Esophagus muscularis mucosa (tissue), 4 donors: ENCODE results near the gene ICAM1. TPM values are rescaled to one million over a fixed set of nuclear protein-coding genes. Genes with fewer than 3 reads are reported as not detected.

Experiments used
- DNase-seq: peaks from one replicate; pipeline ENCODE4 v3.0.0-alpha.2; 2017; ENCODE audit errors: extremely low spot score
- H3K27ac ChIP-seq, 4 donors: fragments of 200-600 bp; sonication (generic); replicated peaks in 1 of 4; 1 replicate in 3 of 4; 2 replicates in 1 of 4; pipeline ENCODE4 v1.5.1; 2016 to 2019; ENCODE audit warnings: mild to moderate bottlenecking in 1 of 4
- H3K27me3 ChIP-seq, 4 donors: fragments of 200-600 bp; sonication (generic); one replicate each; pipeline versions ENCODE4 v1.5.1 to v1.6.0; 2016 to 2019
- H3K36me3 ChIP-seq, 4 donors: fragments of 200-600 bp; sonication (generic); one replicate each; pipeline ENCODE4 v1.5.1; 2016 to 2019
- H3K4me1 ChIP-seq, 4 donors: fragments of 200-600 bp; sonication (generic); one replicate each; pipeline ENCODE4 v1.5.1; 2016 to 2019
- H3K4me3 ChIP-seq, 4 donors: fragments of 200-600 bp; sonication (generic); 1 replicate in 2 of 4; 2 replicates in 2 of 4; pipeline ENCODE4 v1.5.1; 2016 to 2019; ENCODE audit warnings: mild to moderate bottlenecking in 4 of 4, moderate library complexity in 1 of 4
- H3K9me3 ChIP-seq, 4 donors: fragments of 200-600 bp; sonication (generic); 1 replicate in 3 of 4; 2 replicates in 1 of 4; pipeline ENCODE4 v1.5.1; 2016 to 2019
- CTCF ChIP-seq, 3 experiments: fragments of 200-600 bp in 2 of 3; fragments of 450-650 bp in 1 of 3; sonication (generic) in 2 of 3; IDR thresholded peaks; one replicate each; pipeline ENCODE4 v1.5.1; 2017 to 2019; ENCODE audit warnings: antibody characterized with exemption in 3 of 3, mild to moderate bottlenecking in 2 of 3, moderate library complexity in 1 of 3
- EP300 ChIP-seq: sonication (generic); formaldehyde crosslinking; IDR thresholded peaks from one replicate; pipeline ENCODE4 v1.6.1; 2017; ENCODE audit warnings: antibody characterized with exemption
- POLR2A ChIP-seq: fragments of 450-650 bp; IDR thresholded peaks from one replicate; pipeline ENCODE4 v1.6.1; 2017; ENCODE audit warnings: antibody characterized with exemption, moderate library complexity, mild to moderate bottlenecking, low read depth
- POLR2AphosphoS5 ChIP-seq, 2 donors: sonication (generic); formaldehyde crosslinking; IDR thresholded peaks; one replicate each; pipeline ENCODE4 v1.6.1; 2017; ENCODE audit warnings: antibody characterized with exemption in 2 of 2
- WGBS: methylation state at CpG from one replicate; pipeline ENCODE4 v1.1.5; 2018; 5-methylcytosine and 5-hydroxymethylcytosine counted together
- intact Hi-C: fragments of 100-400 bp; cut with DNase I; formaldehyde crosslinking; loops from one replicate; pipeline ENCODE4 v1.15.1; 2023
- total RNA-seq, 4 donors: library from RNA; depleted of rRNA; stranded (reverse); fragments of >200 nt; gene quantifications; one replicate each; pipeline versions ENCODE4 v1.1.0 to v1.2.1, GENCODE V29; 2016

Gene ICAM1
- total RNA-seq, 4 donors from 2014 or later: 15.8 to 63.5 (median 18.4) TPM

- intact Hi-C loops: no loop called here
- 76% methylated on average over 22 of the region's 23 CpGs for WGBS
These were observed 12.6 kb downstream of the ICAM1 start for GRCh38 chr19:10283301-10284064.

GRCh38 chr19:10284065-10284959, 13.4 kb downstream of the ICAM1 start:
- H3K4me1 ChIP-seq: peaks cover 28 to 38% (median 34%) of the 10 kb centered on the region in 4 donors
- H3K27me3 ChIP-seq: peaks cover 0 to 60% (median 25%) of the 10 kb centered on the region in 4 donors
- WGBS: 93% methylated on average over 31 of the region's 34 CpGs
- DNase-seq: no peak
- peaks cover 7 to 39% (median 29%) of the 10 kb centered on the region in 4 donors for H3K36me3 ChIP-seq
- H3K4me3 ChIP-seq: no peak overlapping the region
- no peak for TF ChIP-seq POLR2AphosphoS5 (IDR thresholded peaks at IDR 0.05)
- no peak for TF ChIP-seq POLR2A
- no peak for TF ChIP-seq CTCF (IDR thresholded peaks at IDR 0.05)
- TF ChIP-seq EP300: no peak
- intact Hi-C loops: no loop called here
- no peak overlapping the region for H3K27ac ChIP-seq
- no peaks in the 10 kb centered on the region for H3K9me3 ChIP-seq

More at GRCh38 chr19:10283301-10284064, 12.6 kb downstream of the ICAM1 start:
- TF ChIP-seq POLR2AphosphoS5 (IDR thresholded peaks at IDR 0.05) (no peak), CTCF (IDR thresholded peaks at IDR 0.05) (no peak), POLR2A (no peak)
- H3K36me3 ChIP-seq: peaks cover 11 to 47% (median 29%) of the 10 kb centered on the region in 4 donors
- no peaks in the 10 kb centered on the region for H3K9me3 ChIP-seq
- DNase-seq: no peak
- peaks cover 0 to 52% (median 17%) of the 10 kb centered on the region in 4 donors for H3K27me3 ChIP-seq
- H3K4me1 ChIP-seq: peaks cover 20 to 34% (median 25%) of the 10 kb centered on the region in 4 donors
- no peak overlapping the region for H3K27ac ChIP-seq
- H3K4me3 ChIP-seq: no peak overlapping the region

GRCh38 chr19:10284960-10285278, 14.0 kb downstream of the ICAM1 start:
- Histone ChIP-seq H3K9me3 (no peaks in the 10 kb centered on the region), H3K27ac (no peak overlapping the region), H3K4me1 (peaks cover 34 to 44% (median 40%) of the 10 kb centered on the region in 4 donors), H3K36me3 (peaks cover 7 to 38% (median 27%) of the 10 kb centered on the region in 4 donors), H3K4me3 (no peak overlapping the region), H3K27me3 (peaks cover 0 to 66% (median 31%) of the 10 kb centered on the region in 4 donors)
- no peak for DNase-seq
- intact Hi-C loops: no loop called here
- TF ChIP-seq POLR2A (no peak), EP300 (no peak), POLR2AphosphoS5 (IDR thresholded peaks at IDR 0.05) (no peak), CTCF (IDR thresholded peaks at IDR 0.05) (no peak)
- WGBS: 99% methylated on average over 10 of the region's 13 CpGs

GRCh38 chr19:10285393-10285792, 14.5 kb downstream of the ICAM1 start:
- peaks cover 7 to 38% (median 26%) of the 10 kb centered on the region in 4 donors for H3K36me3 ChIP-seq
- no peak for DNase-seq
- TF ChIP-seq POLR2AphosphoS5 (IDR thresholded peaks at IDR 0.05) (no peak), CTCF (IDR thresholded peaks at IDR 0.05) (no peak), POLR2A (no peak), EP300 (no peak)
- WGBS: 94% methylated on average over 2 of the region's 4 CpGs
- H3K4me3 ChIP-seq: no peak overlapping the region
- no peak overlapping the region for H3K27ac ChIP-seq
- H3K9me3 ChIP-seq: no peaks in the 10 kb centered on the region
- H3K4me1 ChIP-seq: peaks cover 39 to 49% (median 44%) of the 10 kb centered on the region in 4 donors
- intact Hi-C loops: no loop called here
- H3K27me3 ChIP-seq: peaks cover 0 to 71% (median 35%) of the 10 kb centered on the region in 4 donors
